Caki2 (cell line): ENCODE results near the gene USP2. TPM values are rescaled to one million over a fixed set of nuclear protein-coding genes. Genes with fewer than 3 reads are reported as not detected.
A peak's percentile ranks its signal among the peaks of the same experiment; 100 is the strongest.

Experiments
- DNase-seq: peaks from one replicate; pipeline ENCODE4 v3.0.0-alpha.2; 2015; ENCODE audit warnings: low read depth
- in situ Hi-C: cut with HindIII; loops from 2 replicates; pipeline ENCODE4 v1.10.0; 2016; ENCODE audit warnings: low sequenced_read_pairs, low pct_unique_long_range_greater_than_20kb, mixed read lengths
- total RNA-seq: library from RNA; depleted of rRNA; stranded (reverse); fragments of >200 nt; shearing (Covaris generic); gene quantifications from 2 replicates; pipeline ENCODE4 v1.2.3, GENCODE V29; 2014; ENCODE audit warnings: low replicate concordance

Gene USP2
- total RNA-seq, 1 experiment from 2014 or later = 3.7 TPM

DNA sequence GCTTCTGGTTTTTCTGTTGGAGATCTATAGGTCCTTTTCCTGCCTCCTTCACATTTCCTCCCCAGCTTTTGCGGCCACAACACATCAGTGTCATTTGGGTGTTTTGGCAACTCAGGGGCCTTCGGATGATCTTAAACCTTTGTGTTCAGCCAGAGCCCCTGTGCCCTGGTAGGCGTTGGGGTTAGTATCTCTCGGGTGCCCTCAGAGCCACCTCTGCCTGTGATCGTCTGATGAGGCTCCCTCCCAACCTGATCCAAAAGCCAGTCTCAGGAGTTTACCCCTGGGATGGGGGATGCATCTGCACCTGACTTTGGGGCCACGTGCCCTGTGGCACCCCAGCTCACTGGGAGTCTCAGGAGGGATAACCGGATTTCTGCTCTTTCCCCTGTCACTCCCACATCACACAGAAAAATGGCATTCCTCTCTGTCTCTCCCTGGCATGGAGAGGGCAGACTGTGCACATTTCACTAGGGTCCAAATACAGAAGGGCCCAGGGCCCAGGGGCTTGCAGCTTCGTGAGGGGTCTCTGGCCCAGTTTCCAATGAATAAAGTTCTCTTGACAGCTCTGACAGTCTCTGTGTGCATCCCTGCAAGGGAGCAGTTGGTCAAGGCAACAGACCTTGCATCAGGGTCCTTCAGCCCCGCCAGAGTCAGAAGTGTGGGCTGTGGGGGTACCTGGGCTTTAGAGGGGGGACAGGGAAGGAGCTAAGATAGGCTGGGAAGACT is 44.6 kb downstream of the USP2 start:
- in situ Hi-C loops = no loop called here
- DNase-seq = no peak

DNA sequence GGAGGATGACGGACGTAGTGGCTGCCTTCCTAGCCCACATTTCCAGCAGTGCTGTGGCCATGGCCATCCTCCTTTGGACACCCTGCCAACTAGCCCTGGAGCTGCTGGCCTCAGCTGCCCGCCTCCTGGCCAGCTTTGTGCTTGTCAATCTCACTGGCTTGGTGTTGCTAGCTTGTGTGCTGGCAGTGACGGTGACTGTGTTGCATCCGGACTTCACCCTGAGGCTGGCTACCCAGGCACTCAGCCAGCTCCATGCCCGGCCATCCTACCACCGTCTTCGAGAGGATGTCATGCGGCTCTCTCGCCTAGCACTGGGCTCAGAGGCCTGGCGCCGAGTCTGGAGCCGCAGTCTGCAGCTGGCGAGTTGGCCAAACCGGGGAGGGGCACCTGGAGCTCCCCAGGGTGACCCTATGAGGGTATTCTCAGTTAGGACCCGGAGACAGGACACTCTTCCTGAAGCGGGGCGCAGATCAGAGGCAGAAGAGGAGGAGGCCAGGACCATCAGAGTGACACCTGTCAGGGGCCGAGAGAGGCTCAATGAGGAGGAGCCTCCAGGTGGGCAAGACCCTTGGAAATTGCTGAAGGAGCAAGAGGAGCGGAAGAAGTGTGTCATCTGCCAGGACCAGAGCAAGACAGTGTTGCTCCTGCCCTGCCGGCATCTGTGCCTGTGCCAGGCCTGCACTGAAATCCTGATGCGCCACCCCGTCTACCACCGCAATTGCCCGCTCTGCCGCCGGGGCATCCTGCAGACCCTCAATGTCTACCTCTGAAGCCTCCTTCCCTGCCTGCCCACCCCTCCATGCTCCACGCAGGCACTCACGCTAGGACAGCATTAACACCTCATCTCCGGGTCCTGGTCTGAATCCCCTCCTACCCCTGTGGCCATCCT is 45.6 kb downstream of the USP2 start:
- in situ Hi-C loops = no loop called here
- no peak for DNase-seq

GRCh38 chr11:119335091-119335654 is 46.3 kb downstream of the USP2 start:
- DNase-seq = no peak
- in situ Hi-C loops = no loop called here

DNA sequence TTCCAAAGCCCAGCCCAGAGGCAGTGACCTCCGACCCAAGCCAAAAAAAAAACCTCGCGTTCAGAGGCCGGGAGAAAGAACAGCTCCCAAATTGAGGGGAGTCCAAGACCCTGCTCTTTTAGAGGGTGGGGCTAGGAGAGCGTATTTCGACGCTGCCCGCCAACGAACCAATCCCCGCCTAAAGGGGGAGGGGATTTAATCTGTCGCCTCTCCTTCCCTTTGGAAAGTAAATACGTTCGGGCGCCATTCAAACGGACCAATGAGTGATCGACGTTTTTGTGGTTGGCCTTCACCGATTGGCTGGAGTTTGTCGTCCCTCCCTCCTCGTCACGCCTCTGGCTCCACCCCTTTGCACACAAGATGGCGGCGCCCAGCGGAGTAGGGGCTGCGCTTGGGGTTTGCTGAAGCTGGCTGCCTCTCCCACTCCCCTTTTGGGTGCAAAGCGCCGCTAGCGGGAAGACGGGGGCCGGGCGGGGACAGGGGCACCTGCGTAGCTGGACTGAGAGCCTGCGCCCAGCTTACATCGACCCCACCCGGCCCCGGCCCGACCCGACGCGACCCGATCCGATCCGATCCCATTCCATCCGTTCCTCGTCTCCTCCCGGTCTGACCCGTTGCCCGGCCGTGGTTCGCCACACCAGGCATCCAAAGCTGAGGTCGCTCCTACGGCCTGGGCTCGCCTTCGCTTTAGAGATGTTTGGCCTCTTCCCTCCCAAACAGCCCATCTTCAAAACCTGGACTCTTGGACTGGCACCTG is 47.1 kb downstream of the USP2 start, which contains the start of gene RNF26:
Gene RNF26 (plus strand): TSS at position 354 of the 757 bp plus-strand sequence. CDS start 596 bp downstream, outside the sequence.
- in situ Hi-C loops = no loop called here

GRCh38 chr11:119332111-119332765 is 49.3 kb downstream of the USP2 start:
- DNase-seq = no peak
- in situ Hi-C loops = no loop called here

More for the DNA sequence above, 47.1 kb downstream of the USP2 start, which contains the start of gene RNF26:
- peak; percentile 96 for DNase-seq

DNA sequence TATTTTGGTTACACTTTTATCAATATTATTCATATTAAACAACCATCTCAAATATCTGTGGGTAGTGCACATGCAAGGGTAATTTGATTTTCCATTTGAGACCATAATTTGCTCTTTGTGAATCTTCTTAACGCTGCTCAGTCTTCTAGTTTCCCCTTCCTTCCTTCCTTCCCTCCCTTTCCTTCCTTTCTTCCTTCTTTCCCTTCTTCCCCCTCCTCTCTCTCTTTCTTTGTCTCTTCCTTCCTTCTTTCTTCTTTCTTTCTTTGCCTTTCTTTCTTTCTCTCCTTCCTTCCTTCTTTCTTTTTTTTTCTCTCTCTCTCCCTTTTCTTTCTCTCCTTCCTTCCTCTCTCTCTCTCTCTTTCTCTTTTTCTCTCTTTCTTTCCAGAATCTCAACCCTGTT is 51.3 kb downstream of the USP2 start:
- no peak for DNase-seq
- in situ Hi-C loops = no loop called here

DNA sequence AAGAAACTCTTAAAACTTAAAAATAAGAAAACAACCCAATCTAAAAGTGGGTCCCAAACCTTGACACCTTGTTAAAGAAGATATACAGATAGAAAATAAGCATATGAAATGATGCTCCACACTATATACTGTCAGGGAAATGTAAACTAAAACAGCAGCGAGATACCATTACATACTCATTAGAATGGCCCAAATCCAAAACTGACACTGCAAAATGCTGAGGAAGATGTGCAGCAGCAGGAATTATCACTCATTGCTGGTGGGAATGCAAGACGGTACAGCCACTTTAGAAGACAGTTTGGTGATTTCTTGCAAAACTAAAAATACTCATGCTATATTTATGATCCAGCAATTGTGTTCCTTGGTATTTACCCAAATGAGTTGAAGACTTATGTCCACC is 52.2 kb downstream of the USP2 start:
- in situ Hi-C loops = no loop called here

GRCh38 chr11:119324189-119324588 is 57.3 kb downstream of the USP2 start:
- DNase-seq = no peak
- in situ Hi-C loops = loop anchor here (25.0 kb wide), 1 partner anchor 212 kb away; the partner anchor contains the start of genes C2CD2L, DPAGT1 and HINFP

More for the DNA sequence above, 52.2 kb downstream of the USP2 start:
- DNase-seq = no peak

- in situ Hi-C loops = loop anchor here (25.0 kb wide), 1 partner anchor 211 kb away; the partner anchor contains the start of genes C2CD2L, DPAGT1 and HINFP
- DNase-seq = peak; percentile 35
Measured at GRCh38 chr11:119323532-119324033, 57.9 kb downstream of the USP2 start.

DNA sequence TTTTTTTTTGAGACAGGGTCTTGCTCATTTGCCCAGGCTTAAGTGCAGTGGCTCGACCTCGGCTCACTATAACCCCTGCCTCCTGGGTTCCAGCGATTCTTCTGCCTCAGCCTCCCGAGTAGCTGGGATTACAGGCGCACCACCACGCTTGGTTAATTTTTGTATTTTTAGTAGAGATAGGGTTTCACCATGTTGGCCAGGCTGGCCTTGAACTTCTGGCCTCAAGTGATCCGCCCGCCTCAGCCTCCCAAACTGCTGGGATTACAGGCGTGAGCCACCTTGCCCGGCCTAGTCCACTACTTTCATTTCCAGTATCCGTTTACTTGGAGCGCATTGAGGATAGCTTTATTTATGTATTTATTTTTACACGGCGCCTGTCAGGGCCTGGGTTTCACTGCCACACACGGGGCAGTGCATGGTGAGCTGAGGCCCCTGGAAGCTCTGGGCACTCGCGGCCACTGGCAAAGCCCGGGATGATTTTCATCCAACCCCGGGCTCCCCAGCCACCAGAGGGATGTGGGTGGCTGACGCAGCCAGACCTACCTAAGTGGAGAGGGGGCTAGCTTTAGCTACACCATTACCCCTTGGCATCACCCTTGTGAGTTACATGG is 58.5 kb downstream of the USP2 start:
- no peak for DNase-seq
- in situ Hi-C loops = loop anchor here (25.0 kb wide), 1 partner anchor 211 kb away; the partner anchor contains the start of genes C2CD2L, DPAGT1 and HINFP

DNA sequence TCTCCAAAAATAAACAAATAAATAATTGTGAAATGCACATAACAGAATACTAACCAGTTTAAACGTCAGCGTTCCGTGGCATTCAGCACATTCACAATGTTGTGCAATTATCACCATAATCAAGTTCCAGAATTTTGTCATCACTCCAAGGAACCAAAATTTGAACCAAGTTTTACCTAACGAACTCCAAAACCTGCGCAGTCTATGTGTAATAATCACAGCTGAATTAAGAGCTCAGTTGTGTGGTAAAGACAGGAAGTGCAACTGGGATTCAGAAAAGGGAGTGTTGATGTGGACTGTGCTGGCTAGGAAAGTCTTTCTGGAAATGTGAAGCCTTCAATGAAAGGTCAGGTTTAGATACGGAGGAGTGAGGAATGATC is 59.1 kb downstream of the USP2 start:
- no peak for DNase-seq
- in situ Hi-C loops = loop anchor here (25.0 kb wide), 1 partner anchor 210 kb away; the partner anchor contains the start of genes C2CD2L, DPAGT1 and HINFP

- DNase-seq = no peak
- in situ Hi-C loops = loop anchor here (25.0 kb wide), 1 partner anchor 209 kb away; the partner anchor contains the start of genes C2CD2L, DPAGT1 and HINFP
Measured at GRCh38 chr11:119320776-119321524, 60.5 kb downstream of the USP2 start.

GRCh38 chr11:119320240-119320775 is 61.2 kb downstream of the USP2 start:
- in situ Hi-C loops = loop anchor here (25.0 kb wide), 1 partner anchor 208 kb away; the partner anchor contains the start of genes C2CD2L, DPAGT1 and HINFP
- DNase-seq = no peak

- in situ Hi-C loops = loop anchor here (25.0 kb wide), 1 partner anchor 207 kb away; the partner anchor contains the start of genes C2CD2L, DPAGT1 and HINFP
- DNase-seq = no peak
Measured at GRCh38 chr11:119319700-119320239, 61.7 kb downstream of the USP2 start.

GRCh38 chr11:119319136-119319699 is 62.3 kb downstream of the USP2 start:
- no peak for DNase-seq
- in situ Hi-C loops = loop anchor here (25.0 kb wide), 1 partner anchor 207 kb away; the partner anchor contains the start of genes C2CD2L, DPAGT1 and HINFP
